Lower lobe of right lung (tissue), 2 donors: Measurements from ENCODE around the gene RPL10A. TPM values are rescaled to one million over a fixed set of nuclear protein-coding genes. Genes with fewer than 3 reads are reported as not detected.

Experiments
- ATAC-seq, 2 donors: fragments of 200-7000 bp; cut with Tn5 transposase; one replicate each; pipeline ENCODE4 v1.9.1; 2020 to 2022; ENCODE audit warnings: mild to moderate bottlenecking in 2 of 2, moderate library complexity in 2 of 2
- DNase-seq: peaks from one replicate; pipeline ENCODE4 v3.0.0-alpha.2; 2020
- H3K27ac ChIP-seq: fragments of 200-600 bp; one replicate; pipeline ENCODE4 v1.8.0; 2022
- H3K27me3 ChIP-seq: fragments of 200-600 bp; one replicate; pipeline ENCODE4 v1.8.0; 2022; ENCODE audit warnings: low read depth
- H3K36me3 ChIP-seq: fragments of 200-600 bp; one replicate; pipeline ENCODE4 v1.8.0; 2022; ENCODE audit warnings: mild to moderate bottlenecking
- H3K4me1 ChIP-seq: fragments of 200-600 bp; one replicate; pipeline ENCODE4 v1.8.0; 2022
- H3K4me3 ChIP-seq: fragments of 200-600 bp; one replicate; pipeline ENCODE4 v1.8.0; 2022; ENCODE audit warnings: mild to moderate bottlenecking
- H3K9me3 ChIP-seq: fragments of 200-600 bp; one replicate; pipeline ENCODE4 v1.8.0; 2022
- CTCF ChIP-seq: fragments of 200-600 bp; IDR thresholded peaks from one replicate; pipeline ENCODE4 v1.8.0; 2022; ENCODE audit warnings: antibody characterized with exemption, mild to moderate bottlenecking
- intact Hi-C: fragments of 100-400 bp; cut with DNase I; formaldehyde crosslinking; loops from one replicate; pipeline ENCODE4 v1.11.0; 2022
- total RNA-seq: library from RNA; stranded (reverse); fragmentation: NEBNext Ultra II Directional; extraction: Animal tissue kit (Norgen Biotek cat#: 25700); gene quantifications from one replicate; pipeline ENCODE4 v1.2.1, GENCODE V29; 2021
- donor health status: DM: no; HTN: yes; CAD: no; lungs with severe emphysema.

Gene RPL10A
- total RNA-seq, 1 donor from 2014 or later: 1,025 TPM

GRCh38 chr6:35477028-35477427 is 8.8 kb downstream of the RPL10A start:
- DNase-seq: no peak

GRCh38 chr6:35477551-35478179 is 9.5 kb downstream of the RPL10A start:
- H3K4me3 ChIP-seq: no peak overlapping the region
- H3K36me3 ChIP-seq: peaks cover 61% of the 10 kb centered on the region

More at GRCh38 chr6:35477028-35477427, 8.8 kb downstream of the RPL10A start:
- H3K36me3 ChIP-seq: peaks cover 67% of the 10 kb centered on the region
- no peak for ATAC-seq
- no peak overlapping the region for H3K27ac ChIP-seq
- intact Hi-C loops: no loop called here
- no peak overlapping the region for H3K4me3 ChIP-seq
- peaks cover 8% of the 10 kb centered on the region for H3K4me1 ChIP-seq
- H3K9me3 ChIP-seq: no peaks in the 10 kb centered on the region
- TF ChIP-seq CTCF: no peak
- H3K27me3 ChIP-seq: no peaks in the 10 kb centered on the region

GRCh38 chr6:35478259-35478658 is 10.1 kb downstream of the RPL10A start:
- Histone ChIP-seq H3K9me3 (no peaks in the 10 kb centered on the region), H3K27me3 (no peaks in the 10 kb centered on the region), H3K27ac (no peak overlapping the region), H3K36me3 (peaks cover 55% of the 10 kb centered on the region), H3K4me1 (no peaks in the 10 kb centered on the region), H3K4me3 (no peak overlapping the region)
- ATAC-seq (no peak), DNase-seq (no peak)
- intact Hi-C loops: no loop called here
- TF ChIP-seq CTCF: no peak

More at GRCh38 chr6:35477551-35478179, 9.5 kb downstream of the RPL10A start:
- no peaks in the 10 kb centered on the region for H3K9me3 ChIP-seq
- H3K27me3 ChIP-seq: no peaks in the 10 kb centered on the region
- H3K4me1 ChIP-seq: peaks cover 1% of the 10 kb centered on the region
- no peak overlapping the region for H3K27ac ChIP-seq
- no peak for DNase-seq
- no peak for TF ChIP-seq CTCF
- intact Hi-C loops: no loop called here
- ATAC-seq: no peak

GRCh38 chr6:35480176-35480575 is 12.0 kb downstream of the RPL10A start:
- H3K27me3 ChIP-seq: no peaks in the 10 kb centered on the region
- no peak for ATAC-seq
- H3K36me3 ChIP-seq: peaks cover 47% of the 10 kb centered on the region
- intact Hi-C loops: no loop called here
- DNase-seq: no peak
- no peak for TF ChIP-seq CTCF
- H3K9me3 ChIP-seq: no peaks in the 10 kb centered on the region
- H3K4me3 ChIP-seq: no peak overlapping the region
- H3K27ac ChIP-seq: no peak overlapping the region
- peaks cover 7% of the 10 kb centered on the region for H3K4me1 ChIP-seq

GRCh38 chr6:35481226-35481625 is 13.0 kb downstream of the RPL10A start:
- no peaks in the 10 kb centered on the region for H3K27me3 ChIP-seq
- H3K9me3 ChIP-seq: no peaks in the 10 kb centered on the region
- peaks cover 39% of the 10 kb centered on the region for H3K36me3 ChIP-seq
- H3K4me3 ChIP-seq: no peak overlapping the region
- peaks cover 18% of the 10 kb centered on the region for H3K4me1 ChIP-seq
- TF ChIP-seq CTCF: no peak
- DNase-seq: no peak
- no peak for ATAC-seq
- H3K27ac ChIP-seq: no peak overlapping the region
- intact Hi-C loops: no loop called here
